Measurements from ENCODE around the gene SIRT6.

GRCh38 chr19:4138445-4138844 lies 43.9 kb downstream of the SIRT6 start:
- TF ChIP-seq U2AF2 (optimal IDR thresholded peaks at IDR 0.05; ENCODE audit: low read depth, low read length) (no peak), EP300 (IDR thresholded peaks at IDR 0.05; ENCODE audit: low read length) (no peak), TGIF2 (CRISPR knock-in tag; IDR thresholded peaks at IDR 0.05) (no peak), POLR2A (conservative IDR thresholded peaks at IDR 0.05) (no peak), MBD2 (IDR thresholded peaks at IDR 0.05; ENCODE audit: borderline replicate concordance, low read depth) (no peak), ZC3H4 (CRISPR knock-in tag; IDR thresholded peaks at IDR 0.05; ENCODE audit: borderline replicate concordance) (no peak), ATF2 (CRISPR knock-in tag; IDR thresholded peaks at IDR 0.05) (no peak), CREM (IDR thresholded peaks at IDR 0.05; ENCODE audit: low read depth) (no peak)

Measured in K562 (cell line).